RWPE2 (cell line): ENCODE data around the gene DNAL1.
A peak's percentile ranks its signal among the peaks of the same experiment; 100 is the strongest.

Experiments
- ATAC-seq: fragments of 200-7000 bp; cut with Tn5 transposase; 3 replicates; pipeline ENCODE4 v1.9.1; 2021; ENCODE audit warnings: low read depth
- DNase-seq: peaks from one replicate; pipeline ENCODE4 v3.0.0-alpha.2; 2020; ENCODE audit warnings: low spot score
- H3K27ac ChIP-seq: fragments of 450-650 bp; 2 replicates; pipeline ENCODE4 v1.5.1; 2017; ENCODE audit warnings: mild to moderate bottlenecking; ENCODE audit not compliant: poor library complexity, severe bottlenecking
- H3K27me3 ChIP-seq: fragments of 250-450 bp; sonication (Bioruptor Pico); 2 replicates; pipeline ENCODE4 v1.5.1; 2021; ENCODE audit warnings: mild to moderate bottlenecking, moderate library complexity; ENCODE audit not compliant: insufficient read depth, poor library complexity, severe bottlenecking
- H3K36me3 ChIP-seq: fragments of 250-450 bp; sonication (Bioruptor Pico); 2 replicates; pipeline ENCODE4 v1.5.1; 2020; ENCODE audit warnings: low read depth, mild to moderate bottlenecking, moderate library complexity
- H3K4me1 ChIP-seq: fragments of 250-450 bp; sonication (Bioruptor Pico); 2 replicates; pipeline ENCODE4 v1.5.1; 2021; ENCODE audit warnings: mild to moderate bottlenecking, moderate library complexity; ENCODE audit not compliant: insufficient read depth, poor library complexity, severe bottlenecking
- H3K4me3 ChIP-seq: fragments of 250-450 bp; sonication (Bioruptor Pico); 2 replicates; pipeline ENCODE4 v1.5.1; 2021; ENCODE audit warnings: mild to moderate bottlenecking, moderate library complexity; ENCODE audit not compliant: severe bottlenecking
- H3K9me3 ChIP-seq: fragments of 250-450 bp; sonication (Bioruptor Pico); 2 replicates; pipeline ENCODE4 v1.5.1; 2021; ENCODE audit warnings: mild to moderate bottlenecking, moderate library complexity; ENCODE audit not compliant: severe bottlenecking
- TF ChIP-seq, protein P1 (sequence below): fragments of 450-650 bp; IDR thresholded peaks from one replicate; pipeline ENCODE4 v1.5.1; 2017; ENCODE audit warnings: mild to moderate bottlenecking, moderate library complexity; ENCODE audit not compliant: poor library complexity, severe bottlenecking

DNAL1 gene

DNA sequence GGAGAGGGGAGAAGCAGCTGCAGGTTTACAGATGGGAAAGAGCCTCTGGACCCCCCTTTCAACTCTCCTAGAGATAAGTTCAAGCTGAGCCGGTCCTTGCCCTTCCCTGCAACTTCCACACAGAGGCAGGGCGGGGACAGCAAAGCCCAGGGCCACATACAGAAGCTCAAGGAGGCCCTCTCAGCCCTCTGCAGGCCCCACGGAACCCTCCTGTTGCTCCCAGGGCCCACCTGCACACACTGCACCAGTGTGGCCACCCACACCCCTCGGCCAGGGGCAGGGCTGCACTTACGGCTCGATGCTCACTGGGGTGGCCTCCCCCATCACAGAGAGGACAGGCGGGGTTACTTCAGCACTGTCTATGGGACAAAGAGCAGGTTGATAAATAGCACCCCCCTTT is 82.4 kb downstream of the DNAL1 start:
- TF ChIP-seq, protein P1, sequence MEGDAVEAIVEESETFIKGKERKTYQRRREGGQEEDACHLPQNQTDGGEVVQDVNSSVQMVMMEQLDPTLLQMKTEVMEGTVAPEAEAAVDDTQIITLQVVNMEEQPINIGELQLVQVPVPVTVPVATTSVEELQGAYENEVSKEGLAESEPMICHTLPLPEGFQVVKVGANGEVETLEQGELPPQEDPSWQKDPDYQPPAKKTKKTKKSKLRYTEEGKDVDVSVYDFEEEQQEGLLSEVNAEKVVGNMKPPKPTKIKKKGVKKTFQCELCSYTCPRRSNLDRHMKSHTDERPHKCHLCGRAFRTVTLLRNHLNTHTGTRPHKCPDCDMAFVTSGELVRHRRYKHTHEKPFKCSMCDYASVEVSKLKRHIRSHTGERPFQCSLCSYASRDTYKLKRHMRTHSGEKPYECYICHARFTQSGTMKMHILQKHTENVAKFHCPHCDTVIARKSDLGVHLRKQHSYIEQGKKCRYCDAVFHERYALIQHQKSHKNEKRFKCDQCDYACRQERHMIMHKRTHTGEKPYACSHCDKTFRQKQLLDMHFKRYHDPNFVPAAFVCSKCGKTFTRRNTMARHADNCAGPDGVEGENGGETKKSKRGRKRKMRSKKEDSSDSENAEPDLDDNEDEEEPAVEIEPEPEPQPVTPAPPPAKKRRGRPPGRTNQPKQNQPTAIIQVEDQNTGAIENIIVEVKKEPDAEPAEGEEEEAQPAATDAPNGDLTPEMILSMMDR, result no peak
- no peak overlapping the region for H3K4me3 ChIP-seq
- H3K27ac ChIP-seq, result peak overlapping the region; percentile 89
- DNase-seq (peak; percentile 60), ATAC-seq (no peak)
- peaks cover 96% of the 10 kb centered on the region for H3K36me3 ChIP-seq
- H3K27me3 ChIP-seq, result no peaks in the 10 kb centered on the region
- H3K9me3 ChIP-seq, result no peaks in the 10 kb centered on the region
- peaks cover 32% of the 10 kb centered on the region for H3K4me1 ChIP-seq

DNA sequence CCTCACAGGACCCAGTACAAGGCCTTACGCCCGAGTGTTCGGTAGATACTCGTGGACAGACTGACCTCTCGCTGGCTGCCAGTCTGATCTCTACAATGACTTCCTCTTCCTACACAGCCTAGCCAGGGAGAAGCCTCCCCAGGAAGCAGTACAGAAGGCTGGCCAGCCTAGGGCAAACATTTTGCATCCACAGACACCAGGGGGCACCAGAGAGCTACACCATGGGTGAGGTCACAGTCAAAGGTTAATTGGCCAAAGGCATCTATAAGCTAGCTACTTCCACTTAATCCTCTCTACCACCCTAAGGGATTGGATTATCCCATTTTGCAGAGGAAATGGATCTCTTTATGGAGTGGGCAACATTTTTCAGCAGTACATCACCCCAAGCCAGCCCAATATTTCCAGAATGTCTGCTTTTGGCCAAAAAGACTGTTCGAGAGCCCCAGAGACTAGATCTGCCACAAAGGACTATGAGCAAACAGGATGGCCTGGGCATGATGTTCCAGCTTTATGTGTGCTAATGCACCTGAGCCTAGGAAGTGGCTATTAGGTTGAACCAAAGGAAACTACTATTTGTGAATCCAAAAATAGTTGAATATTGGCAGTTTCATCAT is 84.0 kb downstream of the DNAL1 start:
- H3K4me1 ChIP-seq, result peaks cover 24% of the 10 kb centered on the region
- no peaks in the 10 kb centered on the region for H3K9me3 ChIP-seq
- H3K27me3 ChIP-seq, result no peaks in the 10 kb centered on the region
- peak overlapping the region; percentile 89 for H3K27ac ChIP-seq
- TF ChIP-seq, protein P1, result peak; percentile 98
- DNase-seq (peak; percentile 78), ATAC-seq (peak; percentile 40)
- H3K36me3 ChIP-seq, result peaks cover 94% of the 10 kb centered on the region
- no peak overlapping the region for H3K4me3 ChIP-seq

DNA sequence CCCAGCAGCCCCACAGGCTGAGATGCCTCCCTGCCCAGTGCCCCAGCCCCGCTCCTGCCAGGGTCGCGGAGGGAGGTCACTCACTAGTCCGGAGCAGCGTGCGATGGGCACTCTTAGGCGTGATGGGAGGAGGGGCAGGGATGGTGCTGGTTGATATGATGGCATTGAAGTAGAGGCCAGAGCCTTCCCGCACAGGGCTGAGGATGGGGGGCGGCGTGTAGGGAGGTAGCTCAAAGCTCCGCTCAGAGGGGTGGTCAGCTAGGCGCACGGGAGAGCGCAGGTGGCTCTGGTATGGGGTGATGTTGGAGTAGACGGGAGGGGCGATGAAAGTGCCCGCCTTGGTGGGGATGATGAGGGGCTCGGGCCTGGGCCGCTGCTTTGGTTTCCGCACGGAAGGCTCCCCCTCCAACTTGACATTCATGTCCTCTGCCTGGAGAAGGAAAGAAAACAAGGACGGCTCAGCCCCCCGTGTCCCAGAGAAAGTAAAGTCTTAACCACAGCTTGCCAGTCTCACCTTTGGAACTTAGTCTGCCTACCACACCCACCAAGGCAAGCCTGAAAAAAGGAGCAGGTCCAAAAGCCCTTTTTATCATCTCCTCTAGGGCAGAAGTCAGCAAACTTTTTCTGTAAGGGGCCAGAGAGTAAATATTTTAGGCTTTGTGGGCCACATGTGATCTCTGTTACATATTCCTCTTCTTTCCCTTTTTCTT is 84.9 kb downstream of the DNAL1 start:
- Histone ChIP-seq H3K27ac (peak overlapping the region; percentile 89), H3K4me3 (no peak overlapping the region), H3K4me1 (peaks cover 17% of the 10 kb centered on the region), H3K36me3 (peaks cover 97% of the 10 kb centered on the region), H3K27me3 (no peaks in the 10 kb centered on the region), H3K9me3 (no peaks in the 10 kb centered on the region)
- ATAC-seq (no peak), DNase-seq (peak; percentile 70)
- TF ChIP-seq, protein P1, result no peak

DNA sequence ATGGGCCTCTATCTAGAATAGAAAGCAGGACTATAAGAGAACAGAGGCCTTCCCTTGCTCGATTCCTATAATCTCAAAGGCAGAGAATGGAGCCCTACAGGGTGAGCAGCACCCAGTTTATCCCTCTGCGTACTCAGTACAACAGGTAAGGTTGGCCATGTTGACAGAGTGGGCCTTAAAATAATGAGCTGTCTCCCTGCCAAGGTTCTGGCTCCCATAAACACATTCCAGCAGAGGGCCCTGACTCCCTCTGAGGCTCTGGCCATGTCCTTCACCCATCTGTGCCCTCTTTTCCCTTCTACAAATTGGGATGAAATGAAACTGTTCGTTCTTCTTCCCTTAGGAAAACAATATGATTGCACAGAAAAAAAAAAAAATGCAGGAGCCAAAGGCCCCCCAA is 86.3 kb downstream of the DNAL1 start:
- ATAC-seq (0 out of 3 replicates have a peak, but pooled peaks have one; percentile 7), DNase-seq (peak; percentile 11)
- H3K4me3 ChIP-seq, result no peak overlapping the region
- H3K27me3 ChIP-seq, result no peaks in the 10 kb centered on the region
- peaks cover 3% of the 10 kb centered on the region for H3K4me1 ChIP-seq
- no peak overlapping the region for H3K27ac ChIP-seq
- H3K9me3 ChIP-seq, result no peaks in the 10 kb centered on the region
- peaks cover 97% of the 10 kb centered on the region for H3K36me3 ChIP-seq
- TF ChIP-seq, protein P1, result peak; percentile 19

DNA sequence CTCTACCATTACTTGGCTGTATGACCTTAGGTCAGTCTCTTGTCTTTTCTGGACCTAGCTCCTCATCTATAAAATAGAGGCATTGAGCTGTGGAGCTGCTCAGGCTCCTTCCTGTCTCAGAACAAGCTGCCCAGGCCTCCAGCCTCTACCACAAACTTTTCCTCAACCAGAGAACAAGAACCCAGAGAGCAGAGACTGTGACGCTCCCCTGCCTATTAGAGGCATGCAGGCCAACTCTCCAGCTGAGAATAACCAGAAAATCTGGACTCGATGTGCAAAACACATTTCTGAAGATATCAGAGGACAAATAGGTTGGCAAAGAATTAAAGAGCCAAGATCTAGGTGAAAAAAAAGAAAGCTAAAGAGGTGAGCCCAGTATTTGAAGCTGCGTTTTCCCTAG is 87.2 kb downstream of the DNAL1 start:
- Histone ChIP-seq H3K4me3 (no peak overlapping the region), H3K27ac (no peak overlapping the region), H3K36me3 (peaks cover 97% of the 10 kb centered on the region), H3K27me3 (no peaks in the 10 kb centered on the region), H3K9me3 (no peaks in the 10 kb centered on the region), H3K4me1 (peaks cover 3% of the 10 kb centered on the region)
- DNase-seq (peak; percentile 19), ATAC-seq (no peak)
- TF ChIP-seq, protein P1, result no peak
